GM21526 (cell line): Measurements from ENCODE around the gene LSM5.
"Not testable (repeated sequence)": the region's sequence is repeated elsewhere in the genome, so short reads cannot be mapped to it uniquely, and the experiment has no call there.

Source experiments
- ATAC-seq: cut with Tn5 transposase; IDR thresholded peaks from one replicate; pipeline ENCODE4 v1.9.1; 2021; ENCODE audit warnings: moderate library complexity; ENCODE audit not compliant: unreplicated experiment, low FRiP score

The LSM5 gene

GRCh38 chr7:32464641-32465416, 25.4 kb downstream of the LSM5 start:
- ATAC-seq: not testable (repeated sequence)

- no peak for ATAC-seq
Observed at GRCh38 chr7:32462977-32463376, 27.2 kb downstream of the LSM5 start.

- ATAC-seq: no peak
Observed at GRCh38 chr7:32462451-32462850, 27.7 kb downstream of the LSM5 start.

- ATAC-seq: no peak
Observed at GRCh38 chr7:32461484-32461883, 28.7 kb downstream of the LSM5 start.

- ATAC-seq: no peak
Observed at GRCh38 chr7:32459788-32460187, 30.4 kb downstream of the LSM5 start.

- ATAC-seq: no peak
Observed at GRCh38 chr7:32458025-32458424, 32.2 kb downstream of the LSM5 start.

- no peak for ATAC-seq
Observed at GRCh38 chr7:32453341-32454011, 36.7 kb downstream of the LSM5 start.

GRCh38 chr7:32447218-32447617, 43.0 kb downstream of the LSM5 start:
- no peak for ATAC-seq

- no peak for ATAC-seq
Observed at GRCh38 chr7:32436146-32436928, 53.8 kb downstream of the LSM5 start.
